ENCODE results near the gene CCND1.
A peak's percentile ranks its signal among the peaks of the same experiment; 100 is the strongest.

The CCND1 gene

DNA sequence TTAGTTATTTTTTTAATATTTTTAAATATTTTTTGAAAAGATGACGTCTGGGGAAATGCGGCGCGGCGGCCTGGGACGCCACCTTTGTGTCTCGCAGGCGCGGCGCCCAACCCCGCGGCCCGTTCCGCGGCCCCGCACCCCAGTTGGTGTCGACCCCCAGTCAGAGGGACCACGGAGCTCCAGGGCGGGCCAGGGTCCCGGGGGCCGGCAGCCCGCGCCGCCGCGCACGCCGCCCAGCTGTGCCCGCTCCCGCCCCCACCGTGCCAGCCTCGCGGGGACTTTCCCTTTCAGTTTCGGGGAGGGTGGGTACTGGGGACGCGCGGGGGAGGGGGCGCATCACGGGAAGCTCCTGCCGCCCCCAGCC is 1.6 kb downstream of the CCND1 start:
- DNase-seq, result no peak

DNA sequence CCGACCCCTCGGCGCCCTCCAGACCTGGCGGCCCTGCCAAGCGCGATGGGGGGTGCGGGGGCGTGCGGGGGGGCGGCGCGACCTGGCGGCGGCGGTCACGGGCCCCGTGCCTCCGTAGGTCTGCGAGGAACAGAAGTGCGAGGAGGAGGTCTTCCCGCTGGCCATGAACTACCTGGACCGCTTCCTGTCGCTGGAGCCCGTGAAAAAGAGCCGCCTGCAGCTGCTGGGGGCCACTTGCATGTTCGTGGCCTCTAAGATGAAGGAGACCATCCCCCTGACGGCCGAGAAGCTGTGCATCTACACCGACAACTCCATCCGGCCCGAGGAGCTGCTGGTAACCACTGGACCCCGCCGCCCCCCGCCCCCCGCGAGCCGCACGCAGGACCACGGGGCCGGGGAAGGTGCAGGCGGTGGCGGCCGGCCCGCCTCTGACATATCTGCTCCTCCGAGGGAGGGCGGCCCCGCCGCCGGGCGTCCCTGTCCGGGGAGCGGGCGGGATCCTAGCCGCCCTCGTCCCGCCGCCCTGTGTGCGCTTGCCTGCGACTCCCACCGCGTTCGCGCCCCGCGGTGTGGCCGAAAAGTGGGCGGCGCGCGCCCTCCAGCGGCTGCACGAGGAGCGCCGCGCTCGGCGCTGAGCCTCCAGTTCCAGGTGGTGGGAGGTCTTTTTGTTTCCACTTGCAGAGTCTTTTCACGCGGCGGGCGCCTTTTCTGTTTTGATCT is 2.1 kb downstream of the CCND1 start:
- peak; percentile 49 to 56 for DNase-seq

DNA sequence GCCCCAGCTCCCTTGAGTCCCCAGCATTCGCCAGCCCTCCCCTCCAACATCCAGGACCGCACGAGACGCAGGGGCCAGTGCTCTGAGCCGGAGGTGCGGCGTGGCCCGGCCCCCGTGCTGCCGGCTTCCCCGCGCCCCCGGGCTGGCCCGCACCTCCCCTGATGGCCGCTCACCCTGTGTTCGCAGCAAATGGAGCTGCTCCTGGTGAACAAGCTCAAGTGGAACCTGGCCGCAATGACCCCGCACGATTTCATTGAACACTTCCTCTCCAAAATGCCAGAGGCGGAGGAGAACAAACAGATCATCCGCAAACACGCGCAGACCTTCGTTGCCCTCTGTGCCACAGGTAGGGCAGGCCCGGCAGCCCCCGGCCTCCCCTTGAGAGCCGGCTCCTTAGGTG is 2.7 kb downstream of the CCND1 start:
- no peak for DNase-seq

DNA sequence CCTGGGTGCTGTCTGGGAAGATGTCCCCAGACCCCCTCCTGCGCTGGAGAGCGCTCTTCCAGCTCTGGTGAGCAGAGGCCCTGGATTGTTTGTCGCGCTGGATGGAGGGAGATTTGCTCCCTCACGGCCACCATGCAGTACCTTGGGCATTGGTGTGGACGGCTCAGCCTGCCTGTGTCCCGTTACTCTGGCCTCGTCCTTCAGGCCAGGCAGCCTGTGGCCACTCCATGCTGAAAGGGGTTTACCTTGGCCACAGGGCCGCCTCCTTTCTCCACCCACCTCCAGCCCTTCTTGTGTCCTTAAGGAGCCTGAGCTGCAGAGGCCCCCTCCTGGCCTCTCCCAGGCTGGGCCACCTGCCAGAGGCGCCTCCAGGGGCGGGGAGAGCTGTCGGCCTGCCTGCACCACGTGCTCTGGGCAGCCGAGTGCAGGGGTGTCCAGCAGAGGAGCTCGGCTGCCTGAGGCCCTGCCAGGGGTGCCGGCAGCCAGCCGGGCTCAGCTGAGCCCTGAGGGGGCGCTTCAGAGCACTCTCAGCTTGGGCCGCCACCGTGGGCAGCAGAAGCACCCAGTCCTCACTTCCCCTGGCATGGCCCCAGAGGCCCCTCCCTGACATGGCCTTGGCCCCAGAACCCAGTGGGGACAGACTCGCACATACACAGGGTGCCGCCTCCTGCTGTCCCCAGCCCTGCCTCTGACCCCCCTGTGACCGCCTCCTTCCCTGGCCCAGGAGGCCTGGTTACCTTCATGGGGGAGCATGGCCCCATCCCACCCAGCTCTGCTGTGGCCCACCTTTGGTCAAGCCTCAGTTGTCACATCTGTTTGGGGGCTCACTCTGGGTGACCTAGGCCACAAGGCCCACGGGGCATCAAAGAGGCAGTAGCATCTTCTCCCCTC is 3.4 kb downstream of the CCND1 start:
- DNase-seq, result no peak

DNA sequence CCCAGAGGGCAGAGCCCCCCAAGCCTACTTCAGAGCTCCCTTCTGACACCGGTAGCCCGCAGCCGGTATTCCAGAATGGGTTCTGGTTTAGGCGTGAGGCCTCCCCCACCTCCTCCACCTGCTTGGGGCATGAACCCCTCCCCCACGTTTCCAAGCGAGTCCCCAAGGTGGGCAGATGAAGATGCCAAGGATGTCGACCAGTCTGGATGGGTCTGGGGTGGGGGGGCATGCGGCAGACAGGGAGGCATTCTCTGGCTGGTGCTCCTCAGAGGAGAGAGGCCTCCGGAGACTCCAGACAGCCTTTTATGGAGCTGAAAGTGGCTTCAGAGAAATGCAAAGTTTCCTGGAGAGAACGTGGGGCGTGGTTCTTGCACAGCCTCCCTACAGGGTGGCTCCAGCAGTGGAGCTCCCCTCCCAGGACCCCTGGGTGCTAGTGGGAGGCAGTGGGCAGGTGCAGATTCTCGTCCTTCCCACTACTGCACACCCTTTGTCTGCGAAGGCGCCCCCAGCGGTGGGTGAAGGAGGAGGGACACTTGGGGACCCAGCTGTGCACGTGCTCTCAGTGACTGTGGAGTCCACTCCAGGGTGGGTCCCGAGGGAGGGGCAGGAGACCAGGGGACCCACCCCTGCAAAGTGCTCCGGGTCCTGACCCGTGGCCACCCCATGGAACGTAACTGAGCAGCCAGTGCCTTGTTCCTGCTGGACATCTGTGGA is 4.2 kb downstream of the CCND1 start:
- no peak for DNase-seq

DNA sequence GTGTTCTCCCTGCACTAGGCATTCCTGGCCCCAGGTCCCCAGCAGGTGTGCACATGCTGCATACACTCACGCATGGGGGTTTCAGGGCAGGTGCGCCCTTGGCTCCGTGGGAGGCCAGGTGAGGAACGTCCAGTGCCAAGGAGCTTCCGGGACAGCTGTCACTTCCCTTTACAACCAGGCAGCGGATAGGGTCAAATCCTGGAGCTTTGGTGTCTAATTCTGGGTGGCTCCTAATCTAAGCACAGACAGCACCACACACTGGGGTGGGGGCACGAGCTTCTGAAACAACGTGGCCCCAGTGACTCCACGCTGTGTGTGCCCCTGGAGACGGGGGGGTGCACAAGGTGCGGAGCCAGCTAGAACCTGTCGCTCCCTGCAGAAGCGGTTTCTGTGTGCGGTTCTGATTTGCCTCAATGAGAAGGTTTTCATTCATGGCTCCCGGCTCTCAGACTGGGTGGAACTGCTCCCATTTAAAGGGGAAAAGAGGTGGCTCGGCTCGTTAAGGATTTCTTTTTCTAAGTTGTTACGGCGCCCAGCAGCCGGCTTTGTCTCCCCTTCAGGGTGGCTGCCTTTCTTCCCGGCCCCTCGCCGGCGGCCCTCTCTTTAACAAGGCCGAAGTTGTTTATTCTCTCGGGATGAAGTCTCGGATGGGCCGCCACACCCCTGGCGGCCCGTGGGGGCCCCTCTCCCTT is 5.0 kb downstream of the CCND1 start:
- DNase-seq, result no peak

DNA sequence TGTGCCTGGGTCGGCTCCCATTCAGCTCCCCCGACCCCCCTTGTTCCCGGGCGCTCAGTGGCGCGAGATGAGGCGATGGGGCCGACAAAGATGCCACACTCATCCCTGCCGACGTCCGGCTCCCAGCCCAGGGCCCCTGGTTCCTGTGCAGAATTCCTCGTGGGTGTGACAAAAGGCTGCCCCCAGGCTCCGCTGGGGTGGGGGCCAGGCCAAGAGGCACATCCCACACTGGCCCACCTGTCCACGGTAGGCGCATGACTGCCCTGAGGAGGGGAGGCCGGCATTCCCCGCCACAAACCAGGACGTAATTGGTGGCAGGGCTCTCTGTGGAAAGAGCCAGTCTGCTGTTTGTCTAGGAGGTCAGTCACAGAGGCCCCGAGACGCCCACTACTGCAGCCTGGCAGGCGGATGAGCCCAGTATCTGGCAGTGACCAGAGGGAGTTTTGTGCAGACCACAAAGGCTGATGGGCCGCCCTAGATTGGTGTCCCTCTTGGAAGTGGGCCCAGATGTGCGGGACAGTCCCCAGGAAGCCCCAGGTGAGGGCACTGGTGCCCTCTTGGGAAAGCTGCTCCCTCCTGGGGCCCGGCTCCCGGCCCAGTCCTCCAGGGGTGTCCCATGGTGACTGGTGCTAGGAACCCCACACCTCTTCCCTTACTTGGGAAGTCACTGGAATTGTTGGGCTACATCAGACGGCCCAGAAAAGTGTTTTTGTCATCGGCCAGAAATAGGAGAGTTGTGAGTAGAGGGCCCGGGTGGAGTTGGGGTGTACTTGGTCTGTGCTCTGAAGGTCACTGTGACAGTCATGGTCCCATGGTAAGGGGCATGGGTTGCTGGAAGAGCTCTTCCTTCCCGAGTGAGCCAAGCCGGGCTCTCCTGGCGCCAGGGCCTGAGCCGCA is 5.8 kb downstream of the CCND1 start:
- no peak for DNase-seq

DNA sequence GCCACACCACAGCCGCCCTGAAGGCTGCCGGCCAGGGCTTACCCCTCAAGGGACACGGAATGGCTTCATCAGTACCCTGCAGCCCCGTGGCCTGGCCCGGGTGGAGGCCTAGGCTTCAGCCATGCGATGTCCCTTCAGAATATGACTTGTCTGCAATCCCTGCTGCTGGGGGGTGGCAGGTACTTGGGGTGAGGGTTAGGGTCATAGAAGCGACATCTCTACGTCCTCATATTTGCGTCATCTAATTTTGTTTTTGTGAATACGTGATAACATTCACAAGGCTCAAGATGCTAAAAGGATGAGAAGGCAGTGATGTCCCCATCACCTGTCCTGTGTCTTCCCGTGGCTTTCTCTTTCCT is 6.4 kb downstream of the CCND1 start:
- DNase-seq, result no peak

DNA sequence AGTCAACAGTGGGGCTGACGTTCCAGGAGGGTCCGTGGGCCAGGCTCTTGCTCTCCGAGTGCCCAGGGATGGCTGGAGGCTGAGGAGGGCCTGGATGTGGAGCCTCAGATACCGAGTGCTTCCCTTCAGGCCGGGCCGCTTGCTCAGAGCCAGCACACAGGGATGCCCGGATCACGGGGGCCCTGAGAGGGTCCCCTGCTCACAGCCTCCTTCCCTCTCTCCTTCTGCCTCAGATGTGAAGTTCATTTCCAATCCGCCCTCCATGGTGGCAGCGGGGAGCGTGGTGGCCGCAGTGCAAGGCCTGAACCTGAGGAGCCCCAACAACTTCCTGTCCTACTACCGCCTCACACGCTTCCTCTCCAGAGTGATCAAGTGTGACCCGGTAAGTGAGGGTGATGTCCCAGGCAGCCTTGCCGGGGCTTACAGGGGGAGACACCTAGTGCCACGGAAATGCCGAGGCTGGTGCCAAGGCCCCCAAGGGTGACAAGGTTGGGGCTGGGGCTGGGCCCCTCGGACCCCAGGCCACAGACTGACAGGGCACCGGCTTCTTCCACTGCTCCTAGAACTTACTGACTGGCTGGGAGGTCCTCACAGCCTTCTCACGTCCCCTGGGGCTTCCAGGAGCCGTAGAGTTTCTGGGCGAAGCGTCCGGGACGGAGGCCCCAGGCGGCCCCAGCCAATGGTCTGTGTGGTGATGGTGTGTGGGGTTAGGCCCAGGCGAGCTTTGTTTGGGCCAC is 7.0 kb downstream of the CCND1 start:
- DNase-seq, result no peak

DNA sequence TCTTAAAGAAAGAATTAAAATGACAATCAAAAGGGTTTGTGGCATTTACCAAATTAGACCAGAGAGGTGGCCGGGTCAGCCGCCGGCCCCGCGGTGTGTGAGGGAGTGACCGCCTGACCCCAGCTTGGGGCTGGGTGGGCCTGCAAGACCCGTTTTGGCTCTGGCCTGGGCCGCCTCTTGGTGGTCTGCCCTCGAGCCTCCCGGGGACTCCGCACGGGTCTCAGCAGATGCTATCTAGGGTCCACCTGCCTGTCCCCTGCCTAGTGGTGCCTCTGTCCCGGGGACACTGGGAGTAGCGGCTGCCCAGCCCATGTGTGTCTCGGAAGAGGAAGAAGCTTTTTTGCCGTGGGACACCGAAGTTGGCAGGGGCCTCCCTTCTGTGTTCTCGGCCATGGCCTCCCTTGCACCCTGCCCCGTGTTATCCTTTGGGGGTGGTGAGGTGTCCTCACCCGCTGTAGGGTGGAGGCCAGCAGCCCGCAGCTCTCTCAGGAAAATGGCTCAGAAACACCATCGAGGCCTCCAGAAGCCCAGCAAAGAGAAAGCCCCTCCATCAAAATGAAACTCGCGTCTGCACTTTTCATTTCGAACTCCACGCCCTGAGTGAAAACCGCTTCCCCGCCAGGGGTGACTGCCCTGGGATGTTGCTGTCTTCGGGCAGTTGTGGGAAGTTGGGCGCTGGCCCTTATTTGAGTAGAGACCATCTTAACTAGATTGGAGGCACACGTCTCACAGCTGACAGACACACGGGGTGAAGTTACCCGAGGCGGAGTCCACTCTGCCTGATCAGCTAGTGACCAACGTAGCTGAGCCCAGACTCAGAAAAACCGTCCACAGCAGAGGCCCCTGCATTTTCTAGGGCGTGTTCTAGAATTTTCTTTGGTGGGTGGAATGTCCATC is 8.0 kb downstream of the CCND1 start:
- DNase-seq, result no peak

DNA sequence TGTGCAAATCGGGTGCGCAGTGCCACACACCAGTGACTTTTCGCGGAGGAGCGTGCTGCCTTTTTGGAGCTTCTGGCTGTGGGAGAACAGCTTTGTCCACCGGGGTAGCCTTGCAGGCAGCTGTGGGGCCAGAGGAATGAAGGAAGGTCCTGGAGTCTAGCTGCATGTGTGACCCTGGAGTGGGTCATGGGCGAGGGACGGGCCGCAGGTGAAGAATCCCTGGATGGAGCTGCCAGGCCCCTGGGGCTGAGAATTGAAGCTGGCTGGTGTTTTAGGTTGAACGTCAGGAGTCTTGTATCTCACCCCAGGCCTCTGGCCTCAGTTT is 8.6 kb downstream of the CCND1 start:
- no peak for DNase-seq

DNA sequence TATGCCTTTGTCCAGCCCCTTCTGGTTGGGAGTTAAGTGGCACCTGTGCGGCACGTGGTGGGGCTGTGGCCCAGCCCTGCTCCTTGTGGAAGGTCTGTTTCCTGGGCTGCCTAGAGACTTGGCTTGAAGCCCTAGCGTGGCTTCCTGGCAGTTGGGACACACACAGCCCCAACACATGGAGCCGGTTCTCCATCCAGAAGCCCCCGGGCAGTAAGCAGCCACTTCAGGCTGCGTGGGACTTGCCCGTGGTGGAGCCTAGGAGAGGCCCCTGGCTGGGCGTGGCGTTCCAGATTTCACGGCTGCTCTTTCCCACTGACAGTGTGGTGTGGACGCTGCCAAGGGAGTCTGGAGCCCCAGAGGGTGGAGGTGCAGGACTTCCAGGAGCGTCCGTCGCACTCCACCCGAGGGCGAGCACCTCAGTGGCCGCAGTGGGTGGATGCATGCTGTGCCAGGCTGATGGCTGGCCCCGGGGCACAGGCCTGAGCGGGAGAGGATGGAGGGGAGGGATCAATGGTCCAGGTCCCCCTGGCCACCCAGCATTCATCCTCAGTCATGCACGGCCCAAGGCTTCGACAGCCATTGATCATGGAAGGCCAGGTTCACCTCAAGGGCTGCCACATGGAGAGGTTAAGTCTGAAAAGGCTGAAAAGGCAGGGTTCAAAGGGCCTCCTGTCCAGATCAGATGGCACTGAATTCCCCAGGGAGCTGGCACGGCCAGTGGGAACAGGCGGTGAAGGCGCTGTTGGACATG is 9.3 kb downstream of the CCND1 start:
- no peak for DNase-seq

DNA sequence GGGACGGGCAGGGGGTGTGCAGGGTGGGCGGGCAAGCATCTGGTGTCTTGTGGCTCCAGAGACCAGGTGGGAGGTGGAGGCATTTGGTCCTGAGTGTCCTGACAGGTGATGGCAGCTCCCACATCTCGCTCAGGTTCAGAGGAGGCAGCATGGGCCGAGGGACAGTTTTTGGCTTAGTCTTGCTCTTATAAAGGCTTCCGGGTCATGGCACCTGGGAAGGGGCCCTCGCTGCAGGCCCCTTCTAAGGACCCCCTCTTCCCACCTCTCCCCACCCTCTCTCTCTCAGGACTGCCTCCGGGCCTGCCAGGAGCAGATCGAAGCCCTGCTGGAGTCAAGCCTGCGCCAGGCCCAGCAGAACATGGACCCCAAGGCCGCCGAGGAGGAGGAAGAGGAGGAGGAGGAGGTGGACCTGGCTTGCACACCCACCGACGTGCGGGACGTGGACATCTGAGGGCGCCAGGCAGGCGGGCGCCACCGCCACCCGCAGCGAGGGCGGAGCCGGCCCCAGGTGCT is 9.9 kb downstream of the CCND1 start:
- DNase-seq, result no peak

DNA sequence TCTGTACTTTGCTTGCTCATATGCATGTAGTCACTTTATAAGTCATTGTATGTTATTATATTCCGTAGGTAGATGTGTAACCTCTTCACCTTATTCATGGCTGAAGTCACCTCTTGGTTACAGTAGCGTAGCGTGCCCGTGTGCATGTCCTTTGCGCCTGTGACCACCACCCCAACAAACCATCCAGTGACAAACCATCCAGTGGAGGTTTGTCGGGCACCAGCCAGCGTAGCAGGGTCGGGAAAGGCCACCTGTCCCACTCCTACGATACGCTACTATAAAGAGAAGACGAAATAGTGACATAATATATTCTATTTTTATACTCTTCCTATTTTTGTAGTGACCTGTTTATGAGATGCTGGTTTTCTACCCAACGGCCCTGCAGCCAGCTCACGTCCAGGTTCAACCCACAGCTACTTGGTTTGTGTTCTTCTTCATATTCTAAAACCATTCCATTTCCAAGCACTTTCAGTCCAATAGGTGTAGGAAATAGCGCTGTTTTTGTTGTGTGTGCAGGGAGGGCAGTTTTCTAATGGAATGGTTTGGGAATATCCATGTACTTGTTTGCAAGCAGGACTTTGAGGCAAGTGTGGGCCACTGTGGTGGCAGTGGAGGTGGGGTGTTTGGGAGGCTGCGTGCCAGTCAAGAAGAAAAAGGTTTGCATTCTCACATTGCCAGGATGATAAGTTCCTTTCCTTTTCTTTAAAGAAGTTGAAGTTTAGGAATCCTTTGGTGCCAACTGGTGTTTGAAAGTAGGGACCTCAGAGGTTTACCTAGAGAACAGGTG is 11.1 kb downstream of the CCND1 start:
- no peak for DNase-seq

DNA sequence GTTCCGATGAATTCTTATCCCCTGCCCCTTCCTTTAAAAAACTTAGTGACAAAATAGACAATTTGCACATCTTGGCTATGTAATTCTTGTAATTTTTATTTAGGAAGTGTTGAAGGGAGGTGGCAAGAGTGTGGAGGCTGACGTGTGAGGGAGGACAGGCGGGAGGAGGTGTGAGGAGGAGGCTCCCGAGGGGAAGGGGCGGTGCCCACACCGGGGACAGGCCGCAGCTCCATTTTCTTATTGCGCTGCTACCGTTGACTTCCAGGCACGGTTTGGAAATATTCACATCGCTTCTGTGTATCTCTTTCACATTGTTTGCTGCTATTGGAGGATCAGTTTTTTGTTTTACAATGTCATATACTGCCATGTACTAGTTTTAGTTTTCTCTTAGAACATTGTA is 12.0 kb downstream of the CCND1 start:
- no peak for DNase-seq

DNA sequence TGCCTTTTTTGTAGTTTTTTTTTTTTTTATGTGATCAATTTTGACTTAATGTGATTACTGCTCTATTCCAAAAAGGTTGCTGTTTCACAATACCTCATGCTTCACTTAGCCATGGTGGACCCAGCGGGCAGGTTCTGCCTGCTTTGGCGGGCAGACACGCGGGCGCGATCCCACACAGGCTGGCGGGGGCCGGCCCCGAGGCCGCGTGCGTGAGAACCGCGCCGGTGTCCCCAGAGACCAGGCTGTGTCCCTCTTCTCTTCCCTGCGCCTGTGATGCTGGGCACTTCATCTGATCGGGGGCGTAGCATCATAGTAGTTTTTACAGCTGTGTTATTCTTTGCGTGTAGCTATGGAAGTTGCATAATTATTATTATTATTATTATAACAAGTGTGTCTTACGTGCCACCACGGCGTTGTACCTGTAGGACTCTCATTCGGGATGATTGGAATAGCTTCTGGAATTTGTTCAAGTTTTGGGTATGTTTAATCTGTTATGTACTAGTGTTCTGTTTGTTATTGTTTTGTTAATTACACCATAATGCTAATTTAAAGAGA is 12.5 kb downstream of the CCND1 start:
- no peak for DNase-seq

DNA sequence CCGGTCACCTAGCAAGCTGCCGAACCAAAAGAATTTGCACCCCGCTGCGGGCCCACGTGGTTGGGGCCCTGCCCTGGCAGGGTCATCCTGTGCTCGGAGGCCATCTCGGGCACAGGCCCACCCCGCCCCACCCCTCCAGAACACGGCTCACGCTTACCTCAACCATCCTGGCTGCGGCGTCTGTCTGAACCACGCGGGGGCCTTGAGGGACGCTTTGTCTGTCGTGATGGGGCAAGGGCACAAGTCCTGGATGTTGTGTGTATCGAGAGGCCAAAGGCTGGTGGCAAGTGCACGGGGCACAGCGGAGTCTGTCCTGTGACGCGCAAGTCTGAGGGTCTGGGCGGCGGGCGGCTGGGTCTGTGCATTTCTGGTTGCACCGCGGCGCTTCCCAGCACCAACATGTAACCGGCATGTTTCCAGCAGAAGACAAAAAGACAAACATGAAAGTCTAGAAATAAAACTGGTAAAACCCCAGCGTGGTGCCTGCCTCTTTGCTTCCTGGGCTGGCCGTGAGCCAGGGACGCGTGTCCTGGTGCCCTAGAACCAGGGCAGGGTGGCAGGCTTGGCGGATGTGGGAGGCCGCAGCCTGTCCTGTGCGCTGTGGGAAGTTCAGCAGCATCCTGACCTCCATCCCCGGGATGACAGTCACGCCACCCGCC is 13.2 kb downstream of the CCND1 start:
- DNase-seq, result no peak
